Activated T-cell treated with anti-CD3 and anti-CD28 coated beads, Interleukin-2, amount 50 U/mL, for 1 hour (primary cell): ENCODE results near the gene SASS6.
A peak's percentile ranks its signal among the peaks of the same experiment; 100 is the strongest.

Experiments used
- DNase-seq: peaks from one replicate; pipeline ENCODE4 v3.0.0-alpha.2; 2020

SASS6 gene, protein sequence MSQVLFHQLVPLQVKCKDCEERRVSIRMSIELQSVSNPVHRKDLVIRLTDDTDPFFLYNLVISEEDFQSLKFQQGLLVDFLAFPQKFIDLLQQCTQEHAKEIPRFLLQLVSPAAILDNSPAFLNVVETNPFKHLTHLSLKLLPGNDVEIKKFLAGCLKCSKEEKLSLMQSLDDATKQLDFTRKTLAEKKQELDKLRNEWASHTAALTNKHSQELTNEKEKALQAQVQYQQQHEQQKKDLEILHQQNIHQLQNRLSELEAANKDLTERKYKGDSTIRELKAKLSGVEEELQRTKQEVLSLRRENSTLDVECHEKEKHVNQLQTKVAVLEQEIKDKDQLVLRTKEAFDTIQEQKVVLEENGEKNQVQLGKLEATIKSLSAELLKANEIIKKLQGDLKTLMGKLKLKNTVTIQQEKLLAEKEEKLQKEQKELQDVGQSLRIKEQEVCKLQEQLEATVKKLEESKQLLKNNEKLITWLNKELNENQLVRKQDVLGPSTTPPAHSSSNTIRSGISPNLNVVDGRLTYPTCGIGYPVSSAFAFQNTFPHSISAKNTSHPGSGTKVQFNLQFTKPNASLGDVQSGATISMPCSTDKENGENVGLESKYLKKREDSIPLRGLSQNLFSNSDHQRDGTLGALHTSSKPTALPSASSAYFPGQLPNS

DNA sequence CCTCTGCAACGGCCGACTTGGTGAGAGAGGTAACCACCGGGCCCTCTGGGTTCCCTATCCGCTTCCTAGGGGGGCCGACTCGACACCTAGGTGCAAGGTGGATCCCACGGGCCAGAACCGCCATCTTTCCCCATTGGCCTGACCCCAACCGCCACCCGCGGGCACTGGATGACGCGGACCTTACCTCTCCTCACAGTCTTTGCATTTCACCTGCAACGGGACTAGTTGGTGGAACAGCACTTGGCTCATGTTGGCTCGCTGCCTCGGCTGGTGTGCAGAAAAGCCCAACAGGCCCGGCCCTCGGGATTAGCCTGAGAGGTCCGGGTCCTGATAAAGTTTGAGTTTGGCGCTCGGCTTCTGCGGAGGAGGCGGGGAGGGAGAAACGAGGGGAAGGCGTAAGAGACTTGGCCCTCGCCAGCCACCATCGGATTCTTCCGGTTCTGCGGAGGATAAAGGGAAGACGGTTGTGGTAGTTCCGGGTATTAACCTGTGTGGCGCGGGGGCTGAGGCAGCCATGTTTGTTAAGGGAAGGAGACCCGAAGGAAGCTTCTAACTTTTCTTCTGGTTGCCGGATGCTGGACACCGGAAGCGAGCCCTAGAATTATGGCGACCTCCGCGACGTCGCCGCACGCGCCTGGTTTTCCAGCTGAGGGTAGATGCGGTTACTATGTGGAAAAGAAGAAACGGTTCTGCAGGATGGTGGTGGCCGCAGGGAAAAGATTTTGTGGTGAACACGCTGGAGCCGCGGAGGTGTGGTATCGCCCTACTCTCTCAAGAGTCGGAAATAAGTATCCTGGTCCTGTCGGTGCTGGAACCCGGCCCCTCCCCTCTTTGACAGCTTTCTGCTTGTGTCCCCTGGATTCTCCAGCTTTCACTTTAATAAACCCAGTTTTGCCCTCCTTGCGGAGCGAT is at the start of gene SASS6, which contains the start of gene TRMT13:
Gene SASS6, minus strand, starts transcription at position 365 of the 912 bp plus-strand sequence. Its CDS starts 116 bp downstream, at position 249.
Gene TRMT13, plus strand, starts transcription at position 598 of the 912 bp plus-strand sequence. Its CDS starts 6 bp downstream, at position 604.
- peak; percentile 87 for DNase-seq

DNA sequence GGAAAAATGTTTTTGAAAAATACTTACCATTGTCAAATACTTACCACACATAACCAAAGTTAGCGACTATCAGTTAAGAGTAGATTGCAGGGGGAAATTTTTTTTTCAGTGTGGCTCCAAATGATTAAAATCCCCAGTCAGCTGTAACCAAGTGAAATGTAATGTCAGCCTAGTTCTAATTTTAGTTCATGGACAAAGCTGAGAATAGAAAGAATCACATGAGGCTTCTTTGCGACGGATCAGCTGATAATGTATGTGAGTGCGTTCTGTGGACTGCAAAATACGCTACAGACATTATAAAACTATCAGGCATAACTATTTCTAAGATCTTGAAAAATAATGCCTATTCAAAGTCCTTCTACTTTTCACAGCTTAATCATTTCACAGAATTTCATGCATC is 45.4 kb upstream of the SASS6 start, which contains the start of gene LRRC39:
Gene LRRC39, minus strand, starts transcription at position 166 of the 400 bp plus-strand sequence. CDS start 9,740 bp downstream, outside the sequence.
- DNase-seq: no peak

DNA sequence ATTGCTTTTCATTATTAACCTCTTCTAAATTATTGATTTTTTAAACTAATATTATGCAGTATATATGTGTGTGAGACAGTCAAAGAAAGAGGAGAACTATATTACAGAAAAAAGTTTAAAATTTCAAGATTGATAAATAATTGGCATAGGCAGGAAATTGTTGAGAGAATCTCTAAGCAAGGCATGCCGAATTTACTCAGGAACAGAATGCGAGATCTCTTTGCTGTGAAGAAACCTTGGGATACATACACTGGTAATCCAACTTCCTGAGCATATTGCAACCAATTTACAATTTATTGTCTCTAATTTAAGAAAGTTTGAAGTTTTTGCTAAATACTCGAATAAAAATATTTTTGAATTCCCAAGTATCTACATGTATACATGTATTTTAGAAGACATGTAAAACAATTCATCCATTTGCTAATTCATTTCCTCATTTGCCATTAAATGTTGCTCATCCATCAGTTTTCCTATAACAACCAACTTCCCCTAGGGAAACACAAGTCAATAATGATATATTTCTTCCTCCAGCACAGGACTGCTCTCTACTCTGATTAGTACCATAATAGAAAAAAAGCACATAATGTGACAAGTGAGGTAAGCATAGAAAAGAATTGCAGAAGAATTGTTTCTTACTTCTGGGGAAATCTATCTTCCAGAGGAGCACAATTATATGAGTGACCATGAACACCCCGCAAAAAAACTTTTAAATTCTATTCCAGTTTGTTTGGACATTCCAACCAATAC is 44.7 kb upstream of the SASS6 start:
- no peak for DNase-seq

DNA sequence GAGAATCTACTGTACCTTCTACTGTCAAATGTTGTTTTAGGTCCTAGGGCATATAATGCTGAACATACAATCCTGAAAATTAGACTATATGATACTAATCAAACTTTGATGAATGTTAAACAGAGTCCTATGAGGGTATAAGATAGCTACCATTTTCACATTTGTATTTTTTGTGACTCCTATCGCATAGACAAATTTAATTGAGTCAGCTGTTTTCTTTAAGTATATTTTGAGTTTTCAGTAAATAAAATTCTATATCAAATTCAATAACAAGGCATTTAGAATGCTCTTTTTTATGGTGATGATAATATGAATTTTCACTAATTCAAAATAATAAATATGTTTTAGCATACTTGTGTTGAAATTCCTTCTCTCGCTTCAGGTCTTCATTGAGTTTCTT is 35.3 kb upstream of the SASS6 start:
- no peak for DNase-seq

DNA sequence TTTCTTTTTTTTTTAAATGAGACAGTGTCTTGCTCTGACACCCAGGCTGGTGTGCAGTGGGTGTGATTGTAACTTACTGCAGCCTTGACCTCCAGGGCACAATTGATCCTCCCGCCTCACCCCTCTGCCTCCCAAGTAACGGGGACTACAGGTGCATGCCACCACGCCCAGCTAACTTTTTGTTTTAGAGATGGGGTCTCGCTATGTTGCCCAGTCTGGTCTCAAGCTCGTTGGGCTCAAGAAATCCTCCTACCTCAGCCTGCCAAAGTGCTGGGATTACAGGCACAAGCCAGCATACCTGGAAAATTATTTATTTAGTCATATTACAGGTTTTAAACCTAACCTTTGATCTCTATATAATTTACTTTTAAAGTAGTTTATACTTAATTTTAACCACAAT is 32.0 kb upstream of the SASS6 start:
- DNase-seq: no peak

DNA sequence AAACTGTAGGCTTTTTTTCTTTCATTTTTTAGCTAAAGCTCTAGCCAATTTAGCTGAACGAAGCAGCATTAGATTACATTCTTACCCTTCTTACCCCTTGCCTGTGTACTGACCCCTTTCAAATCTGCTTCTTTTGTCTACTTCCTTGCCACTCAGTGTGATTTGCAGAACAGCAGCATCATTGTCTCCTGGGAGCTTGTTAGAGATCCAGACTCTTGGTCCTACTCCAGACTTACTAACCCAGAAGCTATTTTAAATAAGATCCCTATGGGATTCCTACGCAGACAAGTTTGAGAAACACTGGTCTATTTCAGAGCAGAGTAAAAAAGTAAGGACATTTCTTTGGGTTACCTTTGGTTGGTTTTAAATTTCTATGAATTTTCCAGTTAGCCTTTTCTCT is 31.5 kb upstream of the SASS6 start:
- no peak for DNase-seq

DNA sequence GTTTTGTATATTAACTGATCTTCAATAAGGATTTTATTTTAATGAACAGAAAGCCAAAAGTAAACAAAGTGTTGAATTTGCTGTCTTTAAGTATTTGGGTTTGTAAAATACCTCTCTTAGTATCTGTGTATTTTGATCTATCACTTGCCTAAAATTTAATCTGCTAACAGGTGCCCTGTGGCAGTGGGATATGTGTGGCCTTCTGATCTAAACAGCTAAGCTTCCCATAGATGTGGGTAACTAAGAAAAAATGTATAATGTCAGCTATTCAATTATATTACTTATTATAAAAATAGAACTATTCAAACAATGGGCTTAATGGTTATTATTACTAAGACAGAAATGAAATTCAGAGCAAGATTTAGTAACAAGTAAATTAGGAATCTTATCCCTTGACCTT is 30.2 kb upstream of the SASS6 start:
- no peak for DNase-seq

DNA sequence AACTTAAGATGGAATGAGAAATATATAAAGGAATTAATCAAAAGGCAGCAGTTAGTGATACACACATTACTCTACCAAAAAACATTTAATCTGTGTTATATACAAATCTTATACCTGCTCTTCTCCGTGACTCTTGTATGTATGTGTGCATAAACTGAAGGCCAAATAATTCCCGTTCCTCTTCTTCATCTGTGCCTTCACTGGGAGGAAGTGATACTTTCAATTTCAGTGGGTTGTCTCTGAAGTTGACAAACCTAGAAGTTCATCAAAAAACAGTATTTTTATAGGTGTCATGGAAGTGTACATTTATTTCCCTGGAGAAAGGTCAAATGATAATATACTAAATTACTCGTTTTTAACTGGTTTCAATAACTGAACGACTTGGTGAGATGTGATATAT is 19.5 kb upstream of the SASS6 start:
- DNase-seq: no peak

DNA sequence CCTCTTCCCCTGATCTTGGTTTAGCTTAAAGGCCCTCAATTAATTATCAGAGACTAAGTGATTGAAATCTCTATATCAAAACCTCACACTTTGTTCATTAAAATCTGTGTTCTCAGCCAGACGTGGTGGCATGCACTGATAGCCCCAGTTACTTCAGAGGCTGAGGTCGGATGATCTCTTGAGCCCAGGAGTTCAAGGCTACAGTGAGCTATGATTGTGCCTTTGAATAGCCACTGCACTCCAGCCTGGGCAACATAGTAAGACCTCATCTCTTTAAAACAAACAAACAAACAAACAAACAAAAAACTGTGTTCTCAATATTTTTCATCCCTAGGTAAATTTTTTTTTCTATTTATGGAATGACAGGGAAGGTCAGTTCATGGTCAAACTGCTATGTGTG is 18.9 kb upstream of the SASS6 start:
- no peak for DNase-seq

DNA sequence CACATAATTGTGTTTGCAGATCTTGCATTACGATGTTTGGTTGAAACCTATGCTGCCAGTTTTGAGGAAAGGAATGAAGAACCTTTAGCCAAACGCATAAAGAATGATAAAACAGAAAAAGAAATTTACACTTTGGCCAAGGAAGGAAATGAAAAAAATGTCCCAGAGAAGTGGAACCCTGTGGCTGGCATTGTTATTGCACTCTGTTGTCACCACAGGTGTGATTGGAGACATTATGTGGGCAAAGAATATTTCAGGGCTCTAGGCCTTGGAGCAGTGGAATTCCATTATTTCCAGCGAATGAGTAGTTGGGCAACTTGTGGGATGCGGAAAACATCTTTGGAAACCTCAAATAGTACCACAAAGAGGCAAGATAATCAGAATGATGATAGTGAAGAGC is 15.1 kb upstream of the SASS6 start:
- DNase-seq: no peak

DNA sequence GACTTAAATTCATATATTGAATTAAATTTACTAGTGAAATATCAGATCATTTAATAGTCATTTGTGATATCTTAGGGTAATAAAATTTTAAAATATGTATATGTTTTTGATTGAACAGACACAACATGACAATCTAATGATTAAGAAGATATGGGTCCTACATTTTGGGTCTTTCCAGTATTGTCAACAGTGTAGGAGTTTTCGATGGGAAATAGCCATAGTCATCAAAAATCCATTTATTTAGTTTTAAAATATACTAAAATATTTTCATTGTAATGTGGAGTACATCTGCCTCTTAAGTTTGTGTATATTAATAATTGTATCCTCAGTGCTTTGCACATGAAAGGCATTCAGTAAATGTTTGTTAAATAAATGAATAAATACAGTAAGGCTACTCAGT is 14.2 kb upstream of the SASS6 start:
- DNase-seq: no peak

DNA sequence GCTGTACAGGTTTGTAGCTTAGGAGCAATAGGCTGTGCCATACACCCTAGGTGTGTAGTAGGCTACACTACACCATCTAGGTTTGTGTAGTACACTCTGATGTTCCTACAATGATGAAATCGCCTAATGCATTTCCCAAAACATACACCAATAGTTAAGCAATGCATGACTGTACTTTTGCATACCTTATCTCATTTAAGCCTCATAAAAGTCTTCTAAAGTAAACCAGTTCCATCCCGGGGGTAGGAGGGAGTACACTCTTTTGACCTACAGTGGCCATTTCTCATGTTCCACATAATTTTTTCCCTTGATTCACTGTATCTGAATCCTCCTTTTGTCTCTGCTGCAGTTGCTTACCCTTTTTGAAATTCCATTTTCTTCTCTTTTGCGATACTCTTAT is 12.4 kb upstream of the SASS6 start:
- no peak for DNase-seq

DNA sequence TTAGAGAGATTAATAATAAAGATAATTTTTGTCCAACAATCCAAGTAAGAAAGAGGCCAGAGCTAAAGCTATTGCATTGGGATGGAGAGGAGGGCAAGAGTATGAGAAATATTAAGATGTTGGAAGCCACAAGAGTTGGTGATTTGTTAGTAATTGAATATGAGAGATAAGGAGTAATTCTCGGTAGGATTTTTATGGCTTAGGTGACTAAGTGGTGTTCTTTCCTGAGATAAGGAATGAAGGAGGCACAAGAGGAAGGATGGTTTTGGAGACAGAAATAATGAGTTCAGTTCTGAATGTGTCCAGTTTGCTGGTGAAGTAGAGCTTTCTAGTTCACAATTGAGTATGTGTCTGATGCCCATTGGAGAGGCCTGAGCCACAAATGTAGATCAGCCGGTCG is 9.6 kb upstream of the SASS6 start:
- no peak for DNase-seq

DNA sequence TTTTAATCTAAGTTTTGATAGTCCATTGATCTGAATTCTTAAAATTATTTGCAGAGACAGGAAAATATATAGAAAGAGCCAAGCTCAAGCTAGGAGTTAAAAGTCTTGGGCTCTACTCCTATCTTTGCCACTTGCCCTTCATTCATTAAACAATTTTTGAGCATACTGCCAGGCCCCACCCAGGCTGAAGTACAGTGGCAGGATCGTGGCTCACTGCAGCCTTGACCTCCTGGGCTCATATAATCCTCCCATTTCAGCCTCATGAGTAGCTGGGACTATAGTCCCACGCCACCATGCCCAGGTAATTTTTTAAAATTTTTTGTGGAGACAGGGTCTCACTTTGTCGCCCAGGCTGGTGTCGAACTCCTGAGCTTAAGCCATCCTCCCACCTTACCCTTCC is 8.5 kb upstream of the SASS6 start:
- DNase-seq: no peak

DNA sequence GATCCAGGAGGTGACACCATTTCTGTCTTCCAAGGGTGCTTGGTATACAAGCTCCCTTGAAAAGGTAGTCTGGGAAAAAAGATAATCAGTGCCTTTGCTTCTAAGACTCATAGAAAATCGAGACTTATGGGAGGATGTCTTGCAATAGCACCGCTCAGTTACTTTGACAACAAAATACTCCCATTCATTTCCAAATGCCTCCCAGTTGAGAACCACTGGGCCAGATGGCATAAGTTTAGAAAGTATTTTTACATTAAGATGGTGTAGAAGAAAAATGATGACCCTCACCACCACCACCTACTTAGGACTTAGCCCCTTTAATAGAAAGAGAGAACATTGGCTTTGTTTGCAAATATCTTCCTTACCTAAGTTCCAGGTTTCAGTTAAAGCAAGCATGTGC is 4.9 kb upstream of the SASS6 start:
- DNase-seq: no peak

DNA sequence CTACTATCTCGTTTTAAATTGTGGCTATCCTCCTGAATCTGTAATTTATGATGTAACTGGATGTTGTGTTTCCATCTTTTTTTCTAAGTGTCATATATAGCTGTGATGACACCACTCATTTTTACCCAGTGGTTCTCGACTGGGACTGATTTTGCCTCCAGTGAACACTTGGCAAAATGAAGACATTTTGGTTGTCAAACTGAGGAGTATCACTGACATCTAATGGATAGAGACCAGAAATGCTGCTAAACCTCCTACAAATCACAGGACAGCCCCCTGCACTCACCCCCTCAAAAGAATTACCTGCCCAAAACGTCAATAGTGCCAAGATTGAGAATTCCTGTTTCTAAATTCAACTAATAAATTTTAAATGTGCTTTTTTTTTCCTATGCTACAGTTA is 2.1 kb upstream of the SASS6 start:
- DNase-seq: no peak

DNA sequence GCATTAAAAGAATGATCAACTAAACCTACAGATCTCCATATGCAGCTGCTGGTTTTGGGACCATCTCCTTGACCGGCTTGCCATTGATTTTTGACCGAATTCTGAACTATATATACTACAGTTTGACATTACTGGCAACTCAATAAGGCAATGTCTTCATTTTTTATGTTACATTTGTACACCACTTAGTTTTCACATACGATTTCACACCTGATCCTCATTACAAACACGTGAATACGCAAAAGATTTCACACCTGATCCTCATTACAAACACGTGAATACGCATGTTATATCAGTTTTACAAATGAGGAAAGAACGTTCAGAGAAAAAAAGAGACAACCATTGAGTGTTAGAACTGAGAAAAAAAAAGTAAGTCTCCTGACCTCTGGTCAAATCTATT is 1.1 kb downstream of the SASS6 start:
- DNase-seq: no peak

DNA sequence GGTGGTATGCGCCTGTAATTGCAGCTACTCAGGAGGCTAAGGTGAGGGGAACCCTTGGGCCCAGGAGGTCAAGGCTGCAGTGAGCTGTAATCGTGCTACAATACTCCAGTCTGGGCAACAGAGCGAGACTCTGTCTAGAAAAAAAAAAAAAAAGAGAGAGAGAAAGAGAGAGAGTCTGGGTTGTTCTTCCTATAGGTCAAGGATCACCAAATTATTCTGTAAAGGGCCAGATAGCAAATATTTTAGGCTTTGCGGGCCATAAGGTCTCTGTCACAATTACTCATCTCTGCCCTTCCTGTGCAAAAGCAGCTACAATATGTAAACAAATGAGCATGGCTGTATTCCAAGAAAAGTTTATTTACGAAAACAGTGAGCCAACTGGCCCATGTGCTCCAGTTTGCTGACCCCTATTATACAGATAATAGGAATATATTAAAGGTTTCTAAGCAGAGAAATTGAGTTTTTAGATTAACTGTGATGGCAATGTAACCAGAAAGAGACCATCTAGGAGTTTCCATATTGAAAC is 2.1 kb downstream of the SASS6 start:
- DNase-seq: no peak

DNA sequence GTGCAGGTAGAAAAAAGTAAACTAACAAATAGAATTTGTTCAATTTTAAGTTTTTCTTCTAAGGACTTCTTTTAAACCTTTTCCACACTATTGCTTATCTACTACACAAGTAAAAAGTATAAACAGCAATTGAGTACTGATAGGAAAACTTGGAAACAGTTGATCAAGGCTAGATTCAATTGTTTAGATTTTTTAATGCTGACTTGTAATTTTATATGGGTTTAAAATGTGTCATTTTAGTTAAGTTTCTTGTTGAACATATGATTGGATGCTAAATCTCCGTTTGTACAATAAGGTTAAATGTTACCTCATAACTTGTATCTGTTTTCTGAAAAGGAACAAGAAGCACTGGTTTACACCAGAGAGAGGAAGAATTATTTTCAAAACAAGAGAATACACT is 5.5 kb downstream of the SASS6 start:
- DNase-seq: no peak

DNA sequence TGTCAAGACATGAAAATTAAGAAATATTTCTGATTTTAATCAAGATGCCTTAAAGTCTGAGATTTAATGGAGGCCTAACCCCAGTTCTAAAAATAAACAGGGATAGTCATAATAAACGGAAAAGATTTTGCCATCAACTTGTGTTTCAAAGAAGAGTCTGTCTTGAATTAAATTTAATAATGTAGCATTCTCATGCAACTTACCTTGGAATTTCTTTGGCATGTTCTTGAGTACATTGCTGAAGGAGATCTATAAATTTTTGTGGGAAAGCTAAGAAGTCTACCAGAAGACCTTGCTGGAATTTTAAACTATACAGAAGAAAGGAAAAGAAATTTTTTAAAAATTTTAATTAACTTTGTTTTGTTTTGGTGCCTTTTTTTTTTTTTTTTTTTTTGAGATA is 10.6 kb downstream of the SASS6 start:
- DNase-seq: no peak

DNA sequence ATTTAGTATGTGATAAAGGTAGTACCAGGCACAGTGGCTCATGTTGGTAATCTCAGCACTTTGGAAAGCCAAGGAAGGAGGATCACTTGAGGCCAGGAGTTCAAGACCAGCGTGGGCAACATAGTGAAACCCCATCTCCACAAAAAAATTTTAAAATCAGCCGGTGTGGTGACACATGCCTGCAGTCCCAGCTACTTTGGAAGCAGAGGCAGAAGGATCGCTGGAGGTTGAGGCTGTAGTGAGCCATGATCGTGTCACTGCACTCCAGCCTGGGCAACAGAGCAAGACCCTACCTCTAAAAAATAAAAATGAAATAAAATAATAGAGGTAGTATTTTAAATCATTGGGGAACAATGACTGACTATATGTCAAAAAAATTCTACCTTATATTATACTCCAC is 17.2 kb downstream of the SASS6 start:
- DNase-seq: no peak

DNA sequence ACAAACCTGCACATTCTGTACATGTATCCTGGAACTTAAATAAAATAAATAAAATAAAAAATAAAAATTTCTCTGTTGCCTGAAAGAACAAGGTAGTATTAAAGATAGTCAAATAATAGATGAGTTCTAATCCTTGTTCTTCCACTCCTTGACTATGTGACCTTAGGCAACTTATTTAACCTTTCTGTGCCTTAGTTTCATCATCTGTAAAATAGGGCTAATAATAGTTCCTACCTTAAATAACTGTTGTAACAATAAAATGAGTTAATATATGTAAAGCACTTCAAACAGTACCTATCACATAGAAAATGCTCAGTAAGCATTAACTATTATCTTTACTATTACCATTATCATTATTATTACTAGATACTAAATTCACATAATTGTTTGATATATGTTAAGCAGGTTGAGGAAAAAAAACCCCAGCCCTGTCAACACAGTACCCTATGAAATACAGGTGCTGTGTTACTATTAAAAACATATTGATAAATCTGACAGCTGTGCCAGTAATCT is 23.1 kb downstream of the SASS6 start:
- no peak for DNase-seq
